HT-29 (cell line): ENCODE results near the gene HPD. TPM values are rescaled to one million over a fixed set of nuclear protein-coding genes. Genes with fewer than 3 reads are reported as not detected.

Source experiments
- small RNA-seq: library from RNA; depleted of rRNA; stranded (forward); fragments of <200 nt; gene quantifications from one replicate; pipeline ENCODE3, GENCODE V24; 2014
- total RNA-seq: library from RNA; depleted of rRNA; stranded (reverse); fragments of >200 nt; shearing (Covaris generic); gene quantifications from 2 replicates; pipeline ENCODE4 v1.2.3, GENCODE V29; 2014; rRNA removed

HPD gene
- total RNA-seq, 1 experiment from 2014 or later = not detected

Small RNA genes lying within 50 kb of the gene (small RNA-seq; reads per million reads assigned to genes)
- gene AC069503.3 (not detected), gene RF00017 (not detected), gene RNU7-170P (not detected)

Other genes starting within 250 kb of the HPD start
- 16.9 and 19.9 TPM in 2 replicates for gene ORAI1, start 232.3 kb downstream of the HPD start, total RNA-seq
- gene MORN3, start 189.2 kb downstream of the HPD start, total RNA-seq = 0.05 and 0.13 TPM in 2 replicates
- 9.6 and 13.2 TPM in 2 replicates for gene TMEM120B, start 146.1 kb downstream of the HPD start, total RNA-seq
- gene RHOF, start 65.2 kb downstream of the HPD start, total RNA-seq = 35.1 and 37.2 TPM in 2 replicates
- gene SETD1B, start 54.9 kb downstream of the HPD start, total RNA-seq = 7.2 and 7.7 TPM in 2 replicates
- gene PSMD9, start 29.9 kb upstream of the HPD start, total RNA-seq = 116 and 129 TPM in 2 replicates
- 0.92 and 1.2 TPM in 2 replicates for gene CFAP251, start 59.7 kb upstream of the HPD start, total RNA-seq
- gene BCL7A, start 163.0 kb upstream of the HPD start, total RNA-seq = 8.3 and 11.0 TPM in 2 replicates
- 22.8 and 31.3 TPM in 2 replicates for gene MLXIP, start 219.9 kb upstream of the HPD start, total RNA-seq